NCI-H524 (cell line): ENCODE results near the gene HMGCLL1.

Source experiments
- DNase-seq, 2 experiments: peaks; one replicate each; lab custom pipeline; 2025; lab: John Stamatoyannopoulos, UW

Gene HMGCLL1

DNA sequence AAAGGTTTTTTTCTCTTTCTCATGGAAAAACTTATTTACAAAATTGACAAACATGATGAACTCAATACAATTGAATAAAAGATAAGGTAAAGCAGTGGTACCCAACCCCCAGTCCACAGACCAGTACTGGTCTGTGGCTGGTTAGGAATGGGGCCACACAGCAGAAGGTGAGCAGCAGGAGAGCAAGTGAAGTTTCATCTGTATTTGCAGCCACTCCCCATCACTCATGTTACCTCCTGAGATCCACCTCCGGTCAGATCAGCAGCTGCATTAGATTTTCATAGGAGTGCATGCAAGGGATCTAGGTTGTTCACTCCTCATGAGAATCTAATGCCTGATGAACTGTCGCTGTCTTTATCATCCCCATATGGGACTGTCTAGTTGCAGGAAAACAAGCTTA lies 47.5 kb downstream of the HMGCLL1 start:
- no peak for DNase-seq

DNA sequence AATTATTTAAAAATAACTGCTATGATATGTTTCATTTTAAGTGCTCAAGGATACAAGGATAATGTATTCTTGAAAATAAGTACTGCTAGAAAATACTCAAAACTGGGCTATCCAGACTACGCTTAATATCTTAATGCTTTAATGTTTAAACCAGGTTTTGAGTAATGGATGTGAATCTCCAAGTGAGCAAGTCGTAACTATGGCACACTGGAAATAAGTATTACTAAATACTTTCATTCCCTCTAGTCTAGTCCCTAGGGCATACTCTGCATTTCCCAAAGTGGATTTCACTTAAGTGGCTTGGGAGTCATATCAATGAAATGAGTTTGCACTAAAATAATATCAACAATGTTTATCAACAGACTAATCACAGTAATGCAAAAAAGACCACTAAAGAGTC lies 48.1 kb downstream of the HMGCLL1 start:
- DNase-seq: no peak

DNA sequence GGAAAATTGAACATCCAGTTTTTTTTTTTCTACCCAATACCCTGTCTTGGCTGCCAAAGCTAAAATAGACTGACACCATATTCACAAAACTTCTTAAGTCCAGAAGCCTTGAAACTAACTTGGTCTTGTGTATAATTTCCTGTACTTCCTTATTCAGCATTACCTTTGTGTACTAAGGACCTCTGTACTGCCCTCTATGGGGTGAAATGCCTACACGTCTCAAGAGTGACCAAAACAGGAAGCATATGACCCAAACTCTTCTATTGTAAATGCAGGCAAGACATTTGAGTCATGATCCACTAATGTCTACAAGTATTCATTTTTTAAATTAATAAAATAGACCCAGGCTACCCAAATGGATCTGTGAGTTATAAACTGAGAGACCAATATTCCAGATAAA lies 50.4 kb downstream of the HMGCLL1 start:
- peak in 1 of 2 experiments; percentile 7 for DNase-seq

DNA sequence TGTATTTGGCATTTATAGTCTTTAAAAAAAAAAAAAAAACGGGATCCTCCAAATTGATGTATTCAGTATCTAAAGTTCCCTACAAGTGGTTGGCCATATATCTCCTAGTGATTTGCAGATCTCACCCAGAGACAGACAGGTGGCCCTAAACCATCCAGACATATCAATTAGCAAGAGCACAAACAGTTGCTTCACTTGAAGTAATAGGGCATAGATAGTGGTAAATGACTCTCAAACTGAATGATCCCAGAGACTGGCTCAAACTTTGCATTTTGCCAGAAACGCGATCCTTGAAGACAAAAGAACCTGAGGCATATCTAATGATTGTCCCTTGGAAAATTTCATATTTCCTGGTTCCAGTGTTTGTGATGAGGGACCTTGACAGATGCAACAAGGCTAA lies 54.6 kb downstream of the HMGCLL1 start:
- peak in 1 of 2 experiments; percentile 19 for DNase-seq

DNA sequence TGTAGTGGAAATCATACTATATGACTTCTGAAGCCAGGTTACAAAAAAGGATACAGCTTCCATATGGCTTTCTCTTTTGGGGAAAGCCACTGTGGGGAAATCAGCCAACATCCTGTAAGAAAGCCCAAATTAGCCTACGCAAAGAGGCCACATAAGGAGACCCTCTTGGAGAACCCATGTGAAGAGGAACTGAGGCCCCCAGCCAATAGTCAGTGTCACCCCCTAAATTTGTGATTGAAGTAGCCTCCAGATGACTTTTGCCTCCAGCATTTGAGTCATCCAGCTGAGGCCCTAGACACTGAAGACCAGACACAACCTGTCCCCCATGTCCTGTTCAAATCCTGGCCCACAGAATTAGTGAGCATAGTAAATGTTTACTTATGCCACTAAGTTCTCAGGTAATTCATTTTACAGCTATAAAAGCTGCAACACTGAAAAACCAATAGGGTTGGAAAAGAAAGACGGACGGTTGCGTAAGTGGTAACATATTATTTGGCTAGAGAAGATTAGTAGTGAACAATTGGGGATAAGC lies 60.4 kb downstream of the HMGCLL1 start:
- no peak for DNase-seq

DNA sequence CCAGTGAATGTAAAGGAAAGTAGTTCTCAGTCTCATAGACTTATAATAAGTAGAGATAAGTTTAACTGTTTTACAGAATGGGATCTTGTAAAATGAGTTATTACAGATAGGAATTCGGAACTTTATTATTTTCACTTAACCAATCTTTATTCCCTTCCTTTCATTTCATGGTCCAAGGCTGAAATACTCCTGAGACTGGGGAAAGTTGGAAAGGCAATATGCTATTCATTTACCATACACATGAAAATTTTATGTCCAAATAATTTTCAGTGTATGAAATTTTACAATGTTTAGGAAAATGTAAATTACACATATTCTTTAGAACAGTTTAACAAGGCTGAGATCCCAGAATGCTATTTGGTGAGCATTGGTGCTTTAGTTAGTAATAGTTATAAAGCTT lies 62.3 kb downstream of the HMGCLL1 start:
- DNase-seq: no peak

DNA sequence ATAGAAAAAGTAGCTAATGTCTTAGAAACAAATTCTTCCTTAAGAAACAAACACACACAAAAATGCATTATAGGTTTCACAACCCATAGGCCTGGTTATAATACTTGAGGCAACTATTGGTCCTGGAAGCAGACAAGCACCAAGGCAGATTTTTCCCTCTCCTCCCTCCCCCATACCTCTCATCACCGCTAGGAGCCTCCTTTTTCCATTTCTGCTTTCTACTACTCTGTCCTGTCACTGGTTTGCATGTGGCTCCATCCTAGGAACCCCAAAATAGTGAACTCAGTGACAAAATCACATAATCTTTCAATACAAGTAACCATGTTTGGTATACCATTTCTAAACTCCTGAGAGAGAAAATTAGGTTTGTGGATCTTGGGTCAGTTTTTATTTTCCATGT lies 66.1 kb downstream of the HMGCLL1 start:
- DNase-seq: no peak

DNA sequence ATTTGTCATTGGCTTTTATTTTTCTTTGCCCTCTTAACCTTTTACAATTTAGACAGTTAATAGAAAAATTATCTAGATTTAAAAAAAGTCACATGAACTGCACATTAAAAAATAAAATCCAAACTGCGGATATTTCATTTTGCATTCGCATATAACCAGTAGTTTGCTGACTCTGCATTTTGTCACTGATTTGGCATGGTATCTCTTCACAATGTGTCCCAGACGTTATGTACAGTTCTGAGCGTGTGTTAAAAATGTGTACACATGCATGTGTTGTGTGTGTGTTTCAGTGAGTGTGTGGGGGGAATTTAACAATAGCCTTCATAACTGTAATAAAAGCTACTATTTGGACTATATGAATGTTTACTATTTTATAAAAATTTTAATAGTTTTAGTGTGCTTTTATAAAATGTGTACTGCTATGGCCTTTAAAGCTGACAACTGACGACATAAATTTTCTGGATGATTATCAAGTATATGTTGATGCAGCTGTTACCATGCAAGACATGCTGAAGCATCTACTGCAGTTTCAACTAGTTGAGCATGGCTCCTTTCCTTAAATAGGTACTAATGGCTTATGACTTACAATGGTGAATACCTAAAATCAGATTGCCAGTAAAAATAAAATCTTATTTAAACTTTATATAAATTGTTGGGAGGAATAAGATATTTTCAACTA lies 67.7 kb downstream of the HMGCLL1 start:
- no peak for DNase-seq

DNA sequence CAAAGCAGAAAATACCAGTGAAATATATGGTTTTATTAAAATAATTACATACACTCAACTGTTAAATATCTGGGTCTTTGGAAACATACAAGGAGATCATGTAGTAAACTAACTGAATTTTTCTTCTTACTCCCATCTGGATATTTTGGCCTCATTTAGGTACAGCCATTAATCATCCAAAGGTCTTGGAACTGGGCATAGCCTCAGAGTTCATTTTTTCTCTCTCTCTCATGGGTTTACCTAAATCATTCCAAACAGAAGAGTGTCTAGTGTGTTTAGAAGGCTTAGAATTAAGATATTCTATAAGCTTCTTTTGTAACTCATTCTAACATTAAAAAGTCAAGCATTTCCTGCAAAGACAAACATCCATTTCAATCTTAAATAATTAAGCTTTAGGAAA lies 79.4 kb downstream of the HMGCLL1 start:
- no peak for DNase-seq

DNA sequence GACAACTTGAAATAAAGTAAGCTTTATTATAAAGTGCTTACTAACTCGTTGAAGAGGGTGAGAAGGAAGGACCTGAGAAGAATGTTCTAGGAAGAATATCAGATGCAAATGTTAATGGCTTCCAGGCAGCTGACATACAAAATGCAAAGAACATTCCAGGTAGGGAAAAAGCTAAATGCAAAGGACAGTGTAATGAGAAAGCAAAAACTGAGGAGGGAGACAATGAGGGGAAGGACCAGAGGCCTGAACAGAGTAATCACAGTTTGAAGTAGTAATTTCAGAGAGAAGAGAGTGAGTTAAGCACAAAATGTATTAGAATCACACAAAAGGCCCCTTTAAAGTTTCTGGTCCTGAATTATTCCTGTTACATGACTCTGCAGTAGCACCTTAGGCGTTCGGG lies 81.3 kb downstream of the HMGCLL1 start:
- DNase-seq: no peak

DNA sequence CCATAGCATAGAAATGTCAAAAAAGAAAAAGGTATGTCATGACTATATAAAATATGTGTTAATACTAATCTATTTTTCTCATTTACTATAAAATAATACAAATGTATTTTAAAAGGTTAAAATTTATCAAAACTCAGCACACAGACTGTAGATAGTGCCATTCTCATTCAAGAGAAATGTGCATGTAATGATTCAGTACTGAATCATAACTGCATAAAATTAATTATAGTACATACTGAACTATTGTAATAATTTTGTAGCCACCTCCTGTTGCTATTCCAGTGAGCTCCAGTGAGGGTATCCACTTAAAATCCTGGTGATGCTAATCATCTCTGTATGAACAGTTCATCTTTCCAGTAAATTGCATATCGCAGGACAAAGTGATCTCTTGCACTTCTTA lies 82.8 kb downstream of the HMGCLL1 start:
- DNase-seq: no peak

DNA sequence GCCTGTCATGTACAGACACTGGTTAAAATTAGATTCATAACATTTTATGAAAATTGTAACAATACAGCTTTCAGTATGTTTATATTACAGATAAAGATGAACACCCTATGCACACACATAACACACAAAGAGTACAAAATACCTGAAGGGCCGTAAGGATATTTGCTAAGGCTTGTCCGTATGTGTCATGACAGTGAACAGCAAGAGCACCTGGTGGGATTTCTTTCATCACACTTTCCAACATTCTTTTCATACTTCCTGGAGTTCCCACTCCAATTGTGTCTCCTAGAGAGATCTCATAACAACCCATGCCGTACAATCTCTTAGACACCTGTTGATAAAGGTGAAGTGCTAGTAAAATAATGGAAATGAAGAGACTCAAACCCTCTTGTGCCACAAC lies 83.7 kb downstream of the HMGCLL1 start:
- no peak for DNase-seq

DNA sequence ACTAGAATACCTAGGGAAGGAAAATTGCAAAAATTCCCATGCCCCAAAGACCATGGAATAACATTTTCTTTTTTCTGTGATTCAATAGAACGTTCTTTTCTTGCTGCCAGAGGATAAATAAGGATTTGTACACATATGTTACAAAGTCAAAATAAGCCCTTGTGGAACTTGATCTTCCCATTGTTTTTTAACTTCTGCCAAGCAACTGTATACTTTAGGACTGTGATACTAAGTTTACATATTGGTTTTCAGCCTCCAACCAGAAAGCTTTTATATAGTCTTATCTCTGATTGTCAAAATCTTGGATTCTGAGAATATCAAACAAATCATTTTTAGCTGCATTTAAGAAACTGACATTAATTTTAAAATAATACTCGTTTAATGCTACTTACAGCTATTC lies 84.6 kb downstream of the HMGCLL1 start:
- no peak for DNase-seq

DNA sequence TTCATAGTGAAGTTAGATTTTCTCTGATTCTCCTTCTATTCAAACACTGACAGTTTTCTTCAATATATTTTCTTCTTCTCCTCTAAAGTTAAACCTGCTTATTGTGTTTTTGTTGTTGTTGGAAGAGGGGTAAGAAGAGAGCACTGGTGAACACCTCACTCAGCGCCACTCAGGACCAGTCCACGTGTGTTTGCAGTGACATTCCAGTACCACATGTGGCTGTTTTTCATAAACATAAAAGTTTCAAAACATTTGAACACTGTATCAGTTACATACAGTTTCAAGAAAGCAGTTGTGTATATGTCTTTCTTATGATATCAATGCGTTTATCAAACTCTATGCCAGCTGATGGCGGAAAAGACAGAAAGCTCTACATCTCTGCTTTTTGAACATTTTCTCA lies 86.7 kb downstream of the HMGCLL1 start:
- DNase-seq: no peak

DNA sequence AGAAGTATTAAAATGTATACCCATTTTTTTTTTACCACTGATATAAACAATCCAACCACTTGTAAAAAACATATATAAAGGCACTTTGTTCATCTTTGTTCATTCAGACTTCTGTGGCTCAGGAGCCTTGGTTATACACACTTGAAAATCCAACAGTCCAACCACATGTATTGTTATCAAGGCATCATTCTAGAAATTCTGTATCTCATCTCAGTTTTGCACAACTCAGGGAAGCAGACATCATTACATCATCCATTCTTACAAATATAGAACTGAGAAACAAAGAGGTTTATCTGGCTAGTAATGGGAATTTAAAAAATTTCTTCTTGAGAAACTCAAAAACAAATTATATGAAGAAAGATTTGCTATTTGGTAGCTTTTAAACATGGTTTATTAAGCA lies 88.1 kb downstream of the HMGCLL1 start:
- DNase-seq: no peak

DNA sequence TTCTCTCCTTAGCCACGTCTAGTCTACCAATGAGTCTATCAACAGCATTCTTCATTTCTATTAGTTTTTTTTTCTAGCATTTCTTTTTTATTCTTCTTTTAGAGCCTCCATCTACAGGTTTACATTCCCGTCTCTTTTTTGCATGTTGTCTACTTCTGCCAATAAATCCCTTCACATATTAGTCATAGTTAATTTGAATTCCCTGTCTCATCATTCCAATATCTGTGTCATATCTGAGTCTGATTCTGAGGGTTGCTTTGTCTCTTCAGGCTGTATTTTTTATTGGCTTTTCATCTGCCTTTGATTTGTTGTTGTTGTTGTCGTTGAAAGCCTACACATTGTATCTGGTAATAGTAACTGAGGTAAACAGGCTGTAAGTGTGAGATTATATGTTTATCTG lies 104.6 kb downstream of the HMGCLL1 start:
- DNase-seq: no peak

DNA sequence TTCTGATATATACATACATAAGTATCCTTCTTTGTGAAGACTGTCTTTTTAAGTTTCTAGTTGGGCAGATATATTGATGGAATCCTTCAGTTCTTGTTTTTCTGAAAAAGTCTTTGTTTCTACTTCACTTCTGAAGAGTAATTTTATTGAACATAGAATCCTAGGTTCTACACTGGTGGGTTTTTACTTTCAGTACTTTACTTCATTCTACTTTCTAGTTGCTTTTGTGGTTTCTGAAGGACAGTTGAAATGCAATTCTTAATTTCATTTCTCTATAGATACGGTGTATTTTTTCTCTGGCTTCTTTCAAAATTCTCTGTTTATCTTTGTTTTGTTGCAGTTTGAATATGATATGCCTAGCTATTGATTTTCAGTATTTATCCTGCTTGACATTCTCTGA lies 105.3 kb downstream of the HMGCLL1 start:
- no peak for DNase-seq

DNA sequence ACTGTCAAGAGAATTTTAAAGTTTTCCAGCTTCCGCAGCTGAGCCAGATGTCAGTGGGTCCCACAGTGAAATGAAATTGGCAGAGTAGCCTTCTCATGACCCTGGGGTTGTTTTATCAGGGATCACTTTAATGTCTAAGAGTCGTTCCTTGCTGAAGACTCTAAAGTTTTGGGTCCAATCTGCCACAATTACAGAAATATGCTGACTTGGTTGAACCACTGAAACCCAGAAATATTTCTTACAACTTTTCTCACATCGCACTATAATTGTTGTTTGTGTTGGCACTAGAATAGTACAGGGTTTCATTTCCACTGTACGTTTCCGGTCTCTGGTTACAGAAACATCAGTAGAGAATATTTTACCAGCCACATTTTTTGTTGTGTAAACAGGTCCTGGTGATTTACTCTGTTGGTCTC lies 109.0 kb downstream of the HMGCLL1 start:
- no peak for DNase-seq

DNA sequence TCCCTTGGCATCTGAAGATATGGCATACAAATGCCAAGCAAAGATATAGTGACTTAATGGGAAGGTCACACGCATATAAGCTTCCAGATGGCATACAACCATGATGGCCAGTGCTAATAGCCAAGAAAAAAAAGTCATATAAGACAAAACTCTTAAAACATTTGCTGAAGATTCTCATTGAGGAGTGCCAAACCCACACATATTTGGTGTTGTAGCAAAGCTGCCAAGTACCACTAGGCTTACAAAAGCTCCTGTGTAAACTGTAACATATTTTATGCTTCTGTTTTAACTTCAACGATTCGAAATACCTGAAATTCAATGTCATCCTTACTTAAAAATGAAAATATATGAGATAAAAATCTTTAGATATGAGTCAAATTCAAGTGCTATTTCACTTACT lies 123.0 kb downstream of the HMGCLL1 start:
- no peak for DNase-seq

DNA sequence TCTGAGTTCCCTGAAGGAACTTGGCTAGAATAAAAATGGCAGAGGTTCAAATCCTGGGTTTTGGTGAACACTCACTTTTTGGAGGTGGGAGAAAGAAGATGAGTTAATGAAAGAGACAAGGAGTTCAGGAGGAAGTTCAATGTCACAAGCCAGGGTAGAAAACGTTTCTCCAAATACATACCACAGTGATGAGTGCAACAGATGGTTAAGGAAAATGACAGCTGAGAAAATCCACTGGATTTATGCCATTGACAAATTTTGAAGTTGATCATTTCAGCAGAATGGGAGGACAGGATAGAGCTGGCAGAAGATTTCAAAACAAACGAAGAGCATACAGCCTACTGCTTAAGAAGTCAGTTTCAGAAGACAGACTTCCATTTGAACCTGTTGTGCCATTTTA lies 129.0 kb downstream of the HMGCLL1 start:
- DNase-seq: peak in 1 of 2 experiments; percentile 23

DNA sequence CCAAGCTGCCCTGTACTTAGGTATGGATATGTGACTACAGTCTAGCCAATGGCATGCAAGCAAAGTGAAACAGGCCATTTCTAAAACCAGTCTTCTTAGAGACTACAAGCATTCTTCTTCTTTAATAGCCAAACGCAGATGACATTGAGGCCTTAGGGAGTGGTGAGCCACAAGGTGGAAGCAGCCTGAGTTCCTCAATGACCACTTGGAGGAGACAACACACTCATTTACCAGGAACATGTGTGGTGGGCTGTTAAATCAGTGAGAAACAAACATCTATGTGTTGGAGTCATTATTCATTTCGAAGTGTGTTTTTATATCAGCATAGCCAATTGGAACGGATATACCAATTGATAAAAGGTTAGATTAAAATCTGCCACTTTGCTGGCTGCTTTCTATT lies 129.8 kb downstream of the HMGCLL1 start:
- DNase-seq: peak in 1 of 2 experiments; percentile 20

DNA sequence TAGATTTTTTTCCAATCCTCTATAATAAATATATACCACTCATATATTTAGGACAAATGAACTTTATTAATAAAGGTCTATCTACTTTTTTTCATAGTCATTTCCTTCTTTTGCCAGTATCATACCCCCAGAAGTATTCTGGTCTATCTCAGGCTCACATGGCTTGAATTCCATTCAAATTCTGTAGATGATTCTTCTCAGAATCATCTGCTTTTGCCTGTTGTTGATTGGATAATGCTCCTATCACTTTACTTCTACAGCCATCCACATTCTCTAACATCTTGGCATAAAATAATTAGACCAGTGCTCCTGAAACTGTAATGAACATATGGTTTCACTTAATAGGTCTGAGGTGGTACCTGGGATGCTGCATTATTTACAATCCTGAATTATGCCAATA lies 130.5 kb downstream of the HMGCLL1 start:
- DNase-seq: no peak

DNA sequence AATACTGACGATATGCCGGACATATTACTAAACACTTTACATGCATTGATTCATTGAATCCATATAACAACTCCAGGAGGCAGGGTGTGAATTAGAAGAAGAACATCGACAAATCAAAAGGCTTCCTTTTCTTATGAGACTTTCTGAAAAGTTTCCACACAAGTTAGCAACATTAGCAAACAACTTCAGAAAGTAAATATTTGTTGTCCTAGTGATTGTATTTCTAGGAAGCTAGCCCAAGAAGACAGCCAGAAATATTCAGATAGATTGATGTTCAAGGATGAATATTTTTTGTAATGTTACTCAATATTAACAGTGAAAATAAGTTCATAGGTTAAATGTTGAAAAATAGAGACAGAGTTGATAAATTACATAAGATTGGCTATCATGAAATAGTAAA lies 131.1 kb downstream of the HMGCLL1 start:
- no peak for DNase-seq

DNA sequence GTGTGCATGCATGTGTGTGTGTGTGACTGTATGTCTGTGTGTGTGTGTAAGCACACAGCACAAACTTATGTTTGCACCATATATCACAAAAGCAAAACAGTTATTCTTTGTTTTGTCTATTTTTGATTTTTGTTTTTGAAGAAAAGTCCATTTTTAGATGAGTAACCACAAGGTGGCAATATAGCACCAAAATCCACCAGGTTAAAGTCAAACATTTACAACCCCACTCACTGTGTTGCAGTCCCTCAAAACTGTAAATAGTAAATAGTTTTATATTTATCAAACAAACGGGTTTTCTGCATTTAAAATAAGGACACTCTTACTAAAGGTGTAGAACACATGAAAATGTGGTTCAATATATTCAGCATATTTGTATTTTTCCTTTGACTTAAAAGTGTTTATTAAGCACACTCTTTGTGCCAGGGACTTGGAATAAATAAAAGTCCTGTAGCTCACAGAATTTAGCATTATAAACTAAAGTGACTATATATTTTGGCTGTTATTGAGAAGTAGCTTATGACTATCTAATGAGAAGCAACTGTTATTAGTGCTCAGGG lies 133.3 kb downstream of the HMGCLL1 start:
- peak in 1 of 2 experiments; percentile 43 for DNase-seq
